Transverse colon (tissue), 4 donors: ENCODE results near the gene TMEM41A. TPM values are rescaled to one million over a fixed set of nuclear protein-coding genes. Genes with fewer than 3 reads are reported as not detected.

Experiments
- DNase-seq: peaks from one replicate; pipeline ENCODE4 v3.0.0-alpha.2; 2019
- H3K27ac ChIP-seq, 4 donors: fragments of 200-600 bp; sonication (generic); 2 replicates each; pipeline ENCODE4 v1.5.1; 2016 to 2018; ENCODE audit warnings: inconsistent platforms in 4 of 4
- H3K27me3 ChIP-seq: fragments of 200-600 bp; sonication (generic); 2 replicates; pipeline ENCODE4 v1.5.1; 2017; ENCODE audit warnings: inconsistent platforms
- H3K36me3 ChIP-seq, 4 donors: fragments of 200-600 bp; sonication (generic); 2 replicates each; pipeline ENCODE4 v1.5.1; 2017 to 2019; ENCODE audit warnings: inconsistent platforms in 4 of 4
- H3K4me1 ChIP-seq, 4 donors: fragments of 200-600 bp; sonication (generic); 2 replicates each; pipeline ENCODE4 v1.5.1; 2017 to 2020; ENCODE audit warnings: inconsistent platforms in 4 of 4
- H3K4me3 ChIP-seq, 4 donors: fragments of 200-600 bp; sonication (generic); 1 replicate in 1 of 4; 2 replicates in 3 of 4; pipeline versions ENCODE4 v1.5.1 to v1.6.1; 2017 to 2019; ENCODE audit warnings: inconsistent platforms in 4 of 4
- H3K9me3 ChIP-seq, 2 donors: fragments of 200-600 bp; sonication (generic); 2 replicates each; pipeline ENCODE4 v1.5.1; 2017 to 2019; ENCODE audit warnings: inconsistent platforms in 2 of 2
- EP300 ChIP-seq: sonication (generic); formaldehyde crosslinking; IDR thresholded peaks from one replicate; pipeline ENCODE4 v1.6.1; 2017; ENCODE audit warnings: antibody characterized with exemption, low read depth
- POLR2A ChIP-seq: fragments of 450-650 bp; IDR thresholded peaks from one replicate; pipeline ENCODE4 v1.6.1; 2016; ENCODE audit warnings: antibody characterized with exemption, mild to moderate bottlenecking, moderate library complexity
- POLR2AphosphoS5 ChIP-seq, 3 donors: sonication (generic); formaldehyde crosslinking; IDR thresholded peaks; one replicate each; pipeline ENCODE4 v1.6.1; 2016; ENCODE audit warnings: antibody characterized with exemption in 3 of 3
- WGBS, 2 donors: methylation state at CpG; one replicate each; pipeline ENCODE4 v1.1.5; 2018; ENCODE audit warnings: low coverage in 1 of 2; 5-methylcytosine and 5-hydroxymethylcytosine counted together
- in situ Hi-C, 4 donors: fragments of 200-750 bp; cut with MboI; loops; one replicate each; pipeline versions ENCODE4 v1.15.0 to v1.15.1; 2017; ENCODE audit warnings: low sequenced_read_pairs in 3 of 4, low pct_ligation_motif_present in 1 of 4, low pct_unique_long_range_greater_than_20kb in 1 of 4
- intact Hi-C: fragments of 100-400 bp; cut with DNase I; formaldehyde crosslinking; loops from one replicate; pipeline ENCODE4 v1.15.1; 2023; ENCODE audit warnings: low total_unique reads
- total RNA-seq, 4 donors: library from RNA; depleted of rRNA; stranded (reverse); fragments of >200 nt; gene quantifications; one replicate each; pipeline ENCODE4 v1.1.0, GENCODE V29; 2016
- TF ChIP-seq, protein P1 (sequence below), 5 experiments: fragments of 200-600 bp in 3 of 5; fragments of 450-650 bp in 2 of 5; sonication (generic) in 3 of 5; IDR thresholded peaks; 1 replicate in 2 of 5; 2 replicates in 3 of 5; pipeline ENCODE4 v1.5.1; 2016 to 2017; ENCODE audit warnings: antibody characterized with exemption in 5 of 5, inconsistent platforms in 3 of 5, mild to moderate bottlenecking in 2 of 5, moderate library complexity in 1 of 5

The TMEM41A gene
- total RNA-seq, 4 donors from 2014 or later = 13.5 to 20.6 (median 15.5) TPM

DNA sequence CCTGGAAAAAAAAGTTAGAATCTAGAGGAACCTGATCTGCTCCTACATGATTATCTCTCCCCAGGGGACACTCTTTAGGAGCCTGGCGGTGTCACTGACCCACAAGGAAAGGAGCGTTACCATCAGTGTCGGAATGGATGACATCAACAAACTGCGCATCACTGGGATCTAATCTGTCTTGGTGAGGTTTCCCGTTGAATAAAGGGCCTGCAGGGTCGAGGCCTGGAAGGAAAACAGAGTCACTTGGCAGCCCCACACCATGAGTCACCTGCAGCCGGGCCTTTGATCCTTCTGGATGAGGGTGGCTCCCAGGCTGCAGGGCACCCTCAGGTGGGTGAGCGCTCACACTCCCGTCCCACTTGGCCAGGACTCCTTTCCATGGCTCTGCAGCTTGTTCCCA, 28.5 kb upstream of the TMEM41A start:
- Histone ChIP-seq H3K27me3 (no peaks in the 10 kb centered on the region), H3K36me3 (peaks cover 0 to 5% (median 0%) of the 10 kb centered on the region in 4 donors), H3K9me3 (no peaks in the 10 kb centered on the region), H3K4me1 (no peaks in the 10 kb centered on the region), H3K27ac (no peak overlapping the region), H3K4me3 (no peak overlapping the region)
- intact Hi-C loops (no loop called here), in situ Hi-C loops (no loop called here)
- no peak for DNase-seq
- 84 to 86% methylated on average over 5 to 7 of the region's 9 CpGs for WGBS, 2 donors
- TF ChIP-seq EP300 = no peak
- TF ChIP-seq POLR2A = no peak

DNA sequence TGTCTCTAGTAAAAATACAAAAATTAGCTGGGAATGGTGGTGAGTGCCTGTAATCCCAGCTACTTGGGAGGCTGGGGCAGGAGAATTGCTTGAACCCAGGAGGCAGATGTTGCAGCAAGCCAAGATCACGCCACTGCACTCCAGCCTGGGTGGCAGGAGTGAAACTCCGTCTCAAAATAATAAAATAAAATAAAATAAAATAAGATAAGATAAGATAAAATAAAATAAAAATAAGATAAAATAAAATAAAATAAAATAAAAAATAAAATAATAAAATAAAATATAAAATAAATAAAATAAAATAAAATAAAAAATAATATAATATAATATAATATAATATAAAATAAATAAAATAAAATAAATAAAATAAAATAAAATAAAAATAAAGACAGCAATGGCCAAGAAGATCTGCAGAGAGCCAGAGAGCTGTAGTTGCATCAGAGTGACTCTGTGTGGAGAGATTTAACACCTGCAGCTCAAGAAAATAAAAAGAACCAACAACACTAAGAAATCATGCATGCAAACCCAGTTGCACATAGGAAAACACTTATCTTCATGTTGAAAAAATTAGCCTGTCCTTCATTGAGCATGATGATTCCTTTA, 27.6 kb upstream of the TMEM41A start:
- no peak overlapping the region for H3K4me3 ChIP-seq
- in situ Hi-C loops = no loop called here
- H3K36me3 ChIP-seq = peaks cover 0 to 5% (median 0%) of the 10 kb centered on the region in 4 donors
- H3K27me3 ChIP-seq = no peaks in the 10 kb centered on the region
- no peaks in the 10 kb centered on the region for H3K4me1 ChIP-seq
- intact Hi-C loops = no loop called here
- 82% methylated on average over 2 of the region's 2 CpGs; no CpG with 5 or more reads in 1 of the 2 donors for WGBS, 2 donors
- H3K9me3 ChIP-seq = no peaks in the 10 kb centered on the region
- TF ChIP-seq POLR2A (no peak), POLR2AphosphoS5 (IDR thresholded peaks at IDR 0.05) (no peak), EP300 (no peak)
- TF ChIP-seq, protein P1, sequence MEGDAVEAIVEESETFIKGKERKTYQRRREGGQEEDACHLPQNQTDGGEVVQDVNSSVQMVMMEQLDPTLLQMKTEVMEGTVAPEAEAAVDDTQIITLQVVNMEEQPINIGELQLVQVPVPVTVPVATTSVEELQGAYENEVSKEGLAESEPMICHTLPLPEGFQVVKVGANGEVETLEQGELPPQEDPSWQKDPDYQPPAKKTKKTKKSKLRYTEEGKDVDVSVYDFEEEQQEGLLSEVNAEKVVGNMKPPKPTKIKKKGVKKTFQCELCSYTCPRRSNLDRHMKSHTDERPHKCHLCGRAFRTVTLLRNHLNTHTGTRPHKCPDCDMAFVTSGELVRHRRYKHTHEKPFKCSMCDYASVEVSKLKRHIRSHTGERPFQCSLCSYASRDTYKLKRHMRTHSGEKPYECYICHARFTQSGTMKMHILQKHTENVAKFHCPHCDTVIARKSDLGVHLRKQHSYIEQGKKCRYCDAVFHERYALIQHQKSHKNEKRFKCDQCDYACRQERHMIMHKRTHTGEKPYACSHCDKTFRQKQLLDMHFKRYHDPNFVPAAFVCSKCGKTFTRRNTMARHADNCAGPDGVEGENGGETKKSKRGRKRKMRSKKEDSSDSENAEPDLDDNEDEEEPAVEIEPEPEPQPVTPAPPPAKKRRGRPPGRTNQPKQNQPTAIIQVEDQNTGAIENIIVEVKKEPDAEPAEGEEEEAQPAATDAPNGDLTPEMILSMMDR (IDR thresholded peaks at IDR 0.05) = no peak
- DNase-seq = no peak
- no peak overlapping the region for H3K27ac ChIP-seq

DNA sequence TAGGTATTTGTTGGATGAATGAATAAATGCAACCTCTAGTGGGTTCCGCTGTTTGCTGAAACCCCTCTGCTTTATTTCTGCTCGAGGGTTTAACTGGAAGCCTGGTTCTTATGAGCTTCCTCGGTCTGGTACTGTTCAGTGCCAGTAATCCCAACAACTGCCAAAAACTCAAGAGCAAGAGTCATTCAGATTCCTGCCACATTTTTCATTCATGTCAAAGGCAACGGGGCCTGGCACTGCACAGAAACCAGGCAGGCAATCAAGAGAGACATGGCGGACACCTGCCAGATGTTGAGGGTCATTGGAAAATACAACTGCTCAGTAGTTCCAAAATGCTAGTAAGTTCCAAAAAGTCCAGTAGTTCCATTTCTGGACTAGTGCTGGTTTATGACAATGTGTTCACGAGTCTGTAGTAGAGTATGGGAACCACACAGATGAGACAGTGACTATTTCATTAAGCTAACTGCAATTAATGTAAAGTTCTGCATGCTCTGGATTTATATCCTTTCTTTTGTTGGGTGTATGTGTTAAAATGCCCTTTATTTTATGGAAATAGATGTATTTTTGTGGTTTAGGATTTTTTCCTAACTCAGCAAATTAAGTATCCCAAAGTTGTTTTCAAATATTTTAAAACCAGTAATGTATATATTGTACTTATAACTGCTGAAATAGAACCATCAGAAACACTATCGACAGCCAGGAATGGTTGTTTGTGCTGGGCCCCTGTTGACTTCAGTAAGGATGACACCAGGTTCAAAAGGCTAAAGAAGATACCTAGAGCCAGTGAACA, 22.7 kb upstream of the TMEM41A start:
- TF ChIP-seq POLR2AphosphoS5 (IDR thresholded peaks at IDR 0.05) (no peak), POLR2A (no peak), EP300 (no peak)
- 88 to 89% methylated on average over 6 to 7 of the region's 7 CpGs for WGBS, 2 donors
- DNase-seq = no peak
- no peaks in the 10 kb centered on the region for H3K9me3 ChIP-seq
- no peak overlapping the region for H3K27ac ChIP-seq
- no peaks in the 10 kb centered on the region for H3K27me3 ChIP-seq
- peaks cover 0 to 16% (median 6%) of the 10 kb centered on the region in 4 donors for H3K36me3 ChIP-seq
- no peak overlapping the region for H3K4me3 ChIP-seq
- in situ Hi-C loops = no loop called here
- H3K4me1 ChIP-seq = no peaks in the 10 kb centered on the region
- intact Hi-C loops = no loop called here

DNA sequence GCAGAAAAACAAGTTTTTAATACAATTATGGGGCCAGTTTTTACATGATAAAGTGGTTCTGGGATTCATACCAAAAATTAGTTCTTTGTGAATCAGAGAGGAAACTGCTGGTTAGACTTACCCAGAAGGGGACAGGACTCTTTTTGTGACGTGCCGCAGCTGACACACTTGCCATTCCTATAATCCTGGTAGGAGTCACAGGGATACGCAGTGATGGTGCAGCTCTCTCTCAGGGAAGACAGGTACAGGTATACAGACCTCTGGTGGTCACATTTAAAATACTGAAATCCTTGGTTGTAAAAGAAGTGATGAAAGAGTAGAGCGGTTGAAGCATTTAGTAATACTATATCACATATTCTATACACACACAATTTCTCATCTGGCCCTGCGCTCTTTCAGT, 20.2 kb upstream of the TMEM41A start:
- peaks cover 0 to 16% (median 6%) of the 10 kb centered on the region in 4 donors for H3K36me3 ChIP-seq
- H3K4me1 ChIP-seq = no peaks in the 10 kb centered on the region
- 84 to 93% methylated on average over 5 of the region's 5 CpGs for WGBS, 2 donors
- no peak for DNase-seq
- no peaks in the 10 kb centered on the region for H3K9me3 ChIP-seq
- in situ Hi-C loops (no loop called here), intact Hi-C loops (no loop called here)
- H3K27ac ChIP-seq = no peak overlapping the region
- no peaks in the 10 kb centered on the region for H3K27me3 ChIP-seq
- H3K4me3 ChIP-seq = no peak overlapping the region
- TF ChIP-seq POLR2A = no peak
- TF ChIP-seq, protein P1 (IDR thresholded peaks at IDR 0.05) = no peak
- no peak for TF ChIP-seq EP300
- TF ChIP-seq POLR2AphosphoS5 (IDR thresholded peaks at IDR 0.05) = no peak

DNA sequence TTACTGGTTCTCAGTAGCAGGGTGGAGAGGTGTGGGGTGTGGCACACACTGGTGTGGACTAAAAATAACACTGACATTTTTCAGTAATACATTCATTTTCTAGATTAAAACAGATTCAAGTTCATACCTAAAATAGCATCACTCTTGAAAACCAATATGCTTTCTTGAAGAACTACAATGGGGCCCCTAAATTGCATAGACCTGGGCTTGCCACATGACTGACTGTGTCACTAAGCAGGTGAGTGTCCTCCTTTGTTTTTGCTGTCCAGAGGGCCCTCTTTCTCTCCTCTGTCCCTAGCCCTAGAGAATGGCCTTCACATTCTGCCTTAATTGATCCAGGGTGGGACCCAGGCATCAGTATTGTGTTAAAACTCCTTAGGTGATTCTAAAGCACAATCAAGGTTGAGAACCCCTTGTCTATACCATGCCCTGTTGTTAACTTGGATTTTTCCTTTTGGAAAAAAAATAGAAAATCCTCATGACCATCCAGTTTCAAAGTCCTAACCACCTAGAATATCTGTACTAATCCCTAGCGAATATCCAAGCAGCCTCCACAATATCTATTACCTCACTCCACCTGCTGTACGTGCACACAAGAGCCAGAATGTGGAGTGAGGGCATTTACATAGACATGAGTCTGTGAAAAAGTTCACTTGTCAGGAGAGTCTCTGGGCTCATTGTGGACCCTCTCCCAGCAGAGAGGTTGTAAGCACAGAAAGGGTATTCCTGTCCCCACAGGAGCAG, 18.7 kb upstream of the TMEM41A start:
- 88 to 100% methylated on average over 2 of the region's 2 CpGs for WGBS, 2 donors
- H3K4me3 ChIP-seq = no peak overlapping the region
- TF ChIP-seq EP300 = no peak
- TF ChIP-seq, protein P1 (IDR thresholded peaks at IDR 0.05) = no peak
- TF ChIP-seq POLR2A = no peak
- TF ChIP-seq POLR2AphosphoS5 (IDR thresholded peaks at IDR 0.05) = no peak
- no peak overlapping the region for H3K27ac ChIP-seq
- intact Hi-C loops (no loop called here), in situ Hi-C loops (no loop called here)
- H3K27me3 ChIP-seq = no peaks in the 10 kb centered on the region
- no peak for DNase-seq
- H3K36me3 ChIP-seq = peaks cover 0 to 19% (median 4%) of the 10 kb centered on the region in 4 donors
- H3K4me1 ChIP-seq = no peaks in the 10 kb centered on the region
- no peaks in the 10 kb centered on the region for H3K9me3 ChIP-seq
